Transverse colon (tissue), 4 donors: ENCODE measurements around the gene KRT81. TPM values are rescaled to one million over a fixed set of nuclear protein-coding genes. Genes with fewer than 3 reads are reported as not detected.

ENCODE experiments used
- DNase-seq: peaks from one replicate; pipeline ENCODE4 v3.0.0-alpha.2; 2019
- H3K27ac ChIP-seq, 4 donors: fragments of 200-600 bp; sonication (generic); 2 replicates each; pipeline ENCODE4 v1.5.1; 2016 to 2018; ENCODE audit warnings: inconsistent platforms in 4 of 4
- H3K27me3 ChIP-seq: fragments of 200-600 bp; sonication (generic); 2 replicates; pipeline ENCODE4 v1.5.1; 2017; ENCODE audit warnings: inconsistent platforms
- H3K36me3 ChIP-seq, 4 donors: fragments of 200-600 bp; sonication (generic); 2 replicates each; pipeline ENCODE4 v1.5.1; 2017 to 2019; ENCODE audit warnings: inconsistent platforms in 4 of 4
- H3K4me1 ChIP-seq, 4 donors: fragments of 200-600 bp; sonication (generic); 2 replicates each; pipeline ENCODE4 v1.5.1; 2017 to 2020; ENCODE audit warnings: inconsistent platforms in 4 of 4
- H3K4me3 ChIP-seq, 4 donors: fragments of 200-600 bp; sonication (generic); 1 replicate in 1 of 4; 2 replicates in 3 of 4; pipeline versions ENCODE4 v1.5.1 to v1.6.1; 2017 to 2019; ENCODE audit warnings: inconsistent platforms in 4 of 4
- H3K9me3 ChIP-seq, 2 donors: fragments of 200-600 bp; sonication (generic); 2 replicates each; pipeline ENCODE4 v1.5.1; 2017 to 2019; ENCODE audit warnings: inconsistent platforms in 2 of 2
- EP300 ChIP-seq: sonication (generic); formaldehyde crosslinking; IDR thresholded peaks from one replicate; pipeline ENCODE4 v1.6.1; 2017; ENCODE audit warnings: antibody characterized with exemption, low read depth
- POLR2A ChIP-seq: fragments of 450-650 bp; IDR thresholded peaks from one replicate; pipeline ENCODE4 v1.6.1; 2016; ENCODE audit warnings: antibody characterized with exemption, mild to moderate bottlenecking, moderate library complexity
- POLR2AphosphoS5 ChIP-seq, 3 donors: sonication (generic); formaldehyde crosslinking; IDR thresholded peaks; one replicate each; pipeline ENCODE4 v1.6.1; 2016; ENCODE audit warnings: antibody characterized with exemption in 3 of 3
- WGBS, 2 donors: methylation state at CpG; one replicate each; pipeline ENCODE4 v1.1.5; 2018; ENCODE audit warnings: low coverage in 1 of 2; 5-methylcytosine and 5-hydroxymethylcytosine counted together
- in situ Hi-C, 4 donors: fragments of 200-750 bp; cut with MboI; loops; one replicate each; pipeline versions ENCODE4 v1.15.0 to v1.15.1; 2017; ENCODE audit warnings: low sequenced_read_pairs in 3 of 4, low pct_ligation_motif_present in 1 of 4, low pct_unique_long_range_greater_than_20kb in 1 of 4
- intact Hi-C: fragments of 100-400 bp; cut with DNase I; formaldehyde crosslinking; loops from one replicate; pipeline ENCODE4 v1.15.1; 2023; ENCODE audit warnings: low total_unique reads
- total RNA-seq, 4 donors: library from RNA; depleted of rRNA; stranded (reverse); fragments of >200 nt; gene quantifications; one replicate each; pipeline ENCODE4 v1.1.0, GENCODE V29; 2016
- TF ChIP-seq, protein P1 (sequence below), 5 experiments: fragments of 200-600 bp in 3 of 5; fragments of 450-650 bp in 2 of 5; sonication (generic) in 3 of 5; IDR thresholded peaks; 1 replicate in 2 of 5; 2 replicates in 3 of 5; pipeline ENCODE4 v1.5.1; 2016 to 2017; ENCODE audit warnings: antibody characterized with exemption in 5 of 5, inconsistent platforms in 3 of 5, mild to moderate bottlenecking in 2 of 5, moderate library complexity in 1 of 5

Gene KRT81
- total RNA-seq, 4 donors from 2014 or later, result not detected

DNA sequence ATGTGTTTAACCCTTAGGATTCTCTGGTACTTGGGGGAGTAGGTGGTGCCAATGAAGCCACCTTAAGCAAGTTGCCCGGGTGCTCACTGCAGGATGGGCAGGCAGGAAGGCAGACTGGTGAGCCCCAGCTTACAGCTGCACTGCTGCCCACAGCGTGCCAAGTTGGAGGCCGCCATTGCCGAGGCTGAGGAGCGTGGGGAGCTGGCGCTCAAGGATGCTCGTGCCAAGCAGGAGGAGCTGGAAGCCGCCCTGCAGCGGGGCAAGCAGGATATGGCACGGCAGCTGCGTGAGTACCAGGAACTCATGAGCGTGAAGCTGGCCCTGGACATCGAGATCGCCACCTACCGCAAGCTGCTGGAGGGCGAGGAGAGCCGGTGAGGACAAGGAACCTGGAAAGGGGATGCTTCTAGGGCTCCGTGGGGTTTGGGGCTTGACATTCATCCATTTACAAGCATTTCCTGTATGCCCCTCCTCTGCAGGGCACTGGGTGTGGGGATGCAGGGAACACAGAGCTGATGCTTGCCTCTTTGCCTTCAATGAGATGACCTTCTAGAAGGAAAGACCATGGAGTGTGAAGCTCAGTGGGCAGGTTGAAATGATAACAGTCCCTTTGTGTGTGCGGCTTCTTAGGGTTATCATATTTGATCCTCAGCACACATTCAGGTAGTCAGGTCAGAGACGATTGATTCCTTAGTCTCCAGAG is 45.9 kb downstream of the KRT81 start:
- 90 to 95% methylated on average over 16 to 20 of the region's 20 CpGs for WGBS, 2 donors
- H3K36me3 ChIP-seq, result no peaks in the 10 kb centered on the region
- H3K9me3 ChIP-seq, result no peaks in the 10 kb centered on the region
- H3K27ac ChIP-seq, result no peak overlapping the region
- no peak for TF ChIP-seq EP300
- TF ChIP-seq, protein P1, sequence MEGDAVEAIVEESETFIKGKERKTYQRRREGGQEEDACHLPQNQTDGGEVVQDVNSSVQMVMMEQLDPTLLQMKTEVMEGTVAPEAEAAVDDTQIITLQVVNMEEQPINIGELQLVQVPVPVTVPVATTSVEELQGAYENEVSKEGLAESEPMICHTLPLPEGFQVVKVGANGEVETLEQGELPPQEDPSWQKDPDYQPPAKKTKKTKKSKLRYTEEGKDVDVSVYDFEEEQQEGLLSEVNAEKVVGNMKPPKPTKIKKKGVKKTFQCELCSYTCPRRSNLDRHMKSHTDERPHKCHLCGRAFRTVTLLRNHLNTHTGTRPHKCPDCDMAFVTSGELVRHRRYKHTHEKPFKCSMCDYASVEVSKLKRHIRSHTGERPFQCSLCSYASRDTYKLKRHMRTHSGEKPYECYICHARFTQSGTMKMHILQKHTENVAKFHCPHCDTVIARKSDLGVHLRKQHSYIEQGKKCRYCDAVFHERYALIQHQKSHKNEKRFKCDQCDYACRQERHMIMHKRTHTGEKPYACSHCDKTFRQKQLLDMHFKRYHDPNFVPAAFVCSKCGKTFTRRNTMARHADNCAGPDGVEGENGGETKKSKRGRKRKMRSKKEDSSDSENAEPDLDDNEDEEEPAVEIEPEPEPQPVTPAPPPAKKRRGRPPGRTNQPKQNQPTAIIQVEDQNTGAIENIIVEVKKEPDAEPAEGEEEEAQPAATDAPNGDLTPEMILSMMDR (IDR thresholded peaks at IDR 0.05), result no peak
- no peak for TF ChIP-seq POLR2AphosphoS5 (IDR thresholded peaks at IDR 0.05)
- TF ChIP-seq POLR2A, result no peak
- H3K4me3 ChIP-seq, result no peak overlapping the region
- peaks cover 11 to 28% (median 16%) of the 10 kb centered on the region in 4 donors for H3K4me1 ChIP-seq
- H3K27me3 ChIP-seq, result peaks cover 16% of the 10 kb centered on the region
- intact Hi-C loops (no loop called here), in situ Hi-C loops (no loop called here)
- DNase-seq, result no peak

DNA sequence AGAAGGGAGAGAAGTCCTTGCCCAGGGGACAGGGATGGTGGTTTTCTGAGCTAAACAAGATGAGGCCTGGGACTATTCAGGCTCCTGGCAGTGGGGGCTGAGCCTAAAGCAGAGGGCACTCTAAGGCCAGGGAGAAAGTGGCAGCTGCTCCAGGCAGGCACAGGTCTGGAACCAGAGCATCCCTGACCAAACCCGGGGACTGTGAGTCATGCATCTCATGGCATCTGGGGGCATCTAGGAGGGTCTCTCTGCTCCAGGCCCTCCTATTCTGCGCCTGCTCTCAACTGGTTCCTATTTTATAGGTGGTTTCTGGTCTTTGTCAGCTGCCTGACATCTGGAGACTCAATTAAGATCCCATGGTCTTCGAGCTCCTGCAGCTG is 46.7 kb downstream of the KRT81 start:
- TF ChIP-seq EP300 (no peak), POLR2A (no peak), POLR2AphosphoS5 (IDR thresholded peaks at IDR 0.05) (no peak)
- TF ChIP-seq, protein P1 (IDR thresholded peaks at IDR 0.05), result no peak
- no peak for DNase-seq
- Histone ChIP-seq H3K27ac (peak overlapping the region; percentile 4 to 61 (median 32)), H3K36me3 (no peaks in the 10 kb centered on the region), H3K4me3 (no peak overlapping the region), H3K4me1 (peaks cover 11 to 28% (median 16%) of the 10 kb centered on the region in 4 donors), H3K27me3 (peaks cover 8% of the 10 kb centered on the region), H3K9me3 (no peaks in the 10 kb centered on the region)
- in situ Hi-C loops, result no loop called here
- 20 to 60% methylated on average over 1 to 3 of the region's 3 CpGs for WGBS, 2 donors
- intact Hi-C loops, result no loop called here

- 39 to 44% methylated on average over 5 to 11 of the region's 12 CpGs for WGBS, 2 donors
- Histone ChIP-seq H3K36me3 (no peaks in the 10 kb centered on the region), H3K4me1 (peaks cover 11 to 28% (median 16%) of the 10 kb centered on the region in 4 donors), H3K4me3 (no peak overlapping the region), H3K9me3 (no peaks in the 10 kb centered on the region), H3K27me3 (peaks cover 2% of the 10 kb centered on the region), H3K27ac (peak overlapping the region; percentile 4 to 61 (median 32))
- TF ChIP-seq POLR2A (no peak), EP300 (no peak), POLR2AphosphoS5 (IDR thresholded peaks at IDR 0.05) (no peak)
- TF ChIP-seq, protein P1 (IDR thresholded peaks at IDR 0.05), result no peak
- in situ Hi-C loops (no loop called here), intact Hi-C loops (no loop called here)
- peak; percentile 58 for DNase-seq
Measured at GRCh38 chr12:52243856-52244614, 47.3 kb downstream of the KRT81 start.

DNA sequence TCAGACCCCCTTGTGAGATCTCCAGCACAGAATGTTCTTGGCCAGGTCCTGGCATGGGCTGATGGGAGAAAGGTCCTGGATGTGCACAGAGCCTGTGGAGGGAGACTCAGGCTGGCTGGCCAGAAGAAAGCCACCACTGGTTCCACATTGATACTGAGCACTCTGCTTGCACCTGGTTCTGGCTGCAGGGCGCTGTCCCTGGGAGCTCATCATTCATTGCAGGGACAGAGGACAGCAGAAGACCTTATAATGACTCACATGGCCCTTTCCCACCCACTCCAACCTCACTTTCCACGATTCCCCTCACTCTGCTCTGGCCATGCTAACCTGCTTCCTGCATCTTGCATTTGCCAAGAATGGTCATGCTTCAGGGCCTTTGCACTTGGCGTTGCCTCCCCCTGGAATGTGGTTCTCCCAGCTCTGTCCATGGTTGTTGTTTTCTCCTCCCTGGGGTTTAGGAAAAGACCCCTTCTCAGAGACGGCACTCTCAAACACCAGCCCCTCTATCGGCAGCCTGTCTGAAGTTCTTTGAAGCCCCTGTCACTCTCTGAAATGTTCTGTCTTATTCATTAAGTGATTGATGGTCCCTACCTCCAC is 48.0 kb downstream of the KRT81 start:
- H3K36me3 ChIP-seq, result no peaks in the 10 kb centered on the region
- no peak for DNase-seq
- H3K4me1 ChIP-seq, result peaks cover 11 to 28% (median 16%) of the 10 kb centered on the region in 4 donors
- H3K4me3 ChIP-seq, result no peak overlapping the region
- WGBS, 2 donors, result 78% methylated on average over 5 of the region's 5 CpGs; no CpG with 5 or more reads in 1 of the 2 donors
- intact Hi-C loops (no loop called here), in situ Hi-C loops (no loop called here)
- H3K27me3 ChIP-seq, result no peaks in the 10 kb centered on the region
- H3K27ac ChIP-seq, result peak overlapping the region in 1 of 4 donors; percentile 61
- H3K9me3 ChIP-seq, result no peaks in the 10 kb centered on the region
- TF ChIP-seq POLR2AphosphoS5 (IDR thresholded peaks at IDR 0.05) (no peak), POLR2A (no peak), EP300 (no peak)
- TF ChIP-seq, protein P1 (IDR thresholded peaks at IDR 0.05), result no peak
